K562 treated with DMSO at 1 percent for 24 hours (cell line): Measurements from ENCODE around the gene OR5B17. TPM values are rescaled to one million over a fixed set of nuclear protein-coding genes. Genes with fewer than 3 reads are reported as not detected.

ENCODE experiments used
- total RNA-seq: library from RNA; unstranded; fragments of 300-600 nt; gene quantifications from 2 replicates; pipeline ENCODE4 v1.2.3, GENCODE V29; 2022; ENCODE audit warnings: low read depth; ENCODE audit not compliant: insufficient read depth

OR5B17 gene
- total RNA-seq: not detected in 2 replicates

DNA sequence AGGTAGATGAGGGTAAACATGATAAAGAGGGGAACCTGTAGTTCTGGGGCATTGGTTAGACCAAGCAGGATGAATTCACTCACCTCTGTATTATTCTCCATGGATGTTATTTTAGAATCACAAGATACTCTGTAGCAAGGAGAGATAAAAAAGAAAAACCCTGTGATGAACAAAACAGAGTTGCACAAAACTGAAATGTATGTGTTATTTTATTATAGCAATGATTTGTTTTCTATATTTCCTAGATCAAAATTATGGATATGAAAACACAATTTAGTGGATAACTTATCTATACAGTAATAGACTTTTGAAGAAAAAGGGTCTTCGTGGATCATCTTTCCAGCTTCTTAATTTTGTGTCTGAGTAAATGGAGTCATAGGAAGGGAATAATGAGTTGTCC, at the start of gene OR5B17:
TSS of gene OR5B17 (minus strand) at position 101 of the 400 bp plus-strand sequence. CDS start at position 101, 0 bp downstream.

DNA sequence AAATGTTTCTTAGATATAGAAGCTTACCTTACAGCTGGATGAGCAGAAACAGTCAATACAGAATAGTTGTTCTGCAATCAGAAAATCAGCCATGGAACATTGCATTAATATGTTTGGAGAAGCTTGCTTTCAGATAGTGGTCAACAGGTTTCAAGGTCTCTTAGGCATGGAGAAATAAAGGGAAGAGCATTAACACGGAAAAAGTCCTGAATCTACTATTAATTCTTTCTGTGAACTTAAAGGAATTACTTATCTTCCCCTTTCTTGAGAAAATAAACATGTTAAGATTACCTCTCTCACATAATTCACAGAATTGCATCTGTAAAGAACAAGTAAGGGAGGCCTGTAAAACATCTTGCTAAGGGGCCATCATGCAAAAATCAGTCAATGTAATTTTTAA, 47.9 kb upstream of the OR5B17 start, which contains the start of gene OR5B3:
TSS of gene OR5B3 (minus strand) at position 101 of the 400 bp plus-strand sequence. CDS start 3,465 bp downstream, outside the sequence.

Other genes with a start within 250 kb of the OR5B17 start
- not detected in 2 replicates for gene OR9I1, start 233.5 kb downstream of the OR5B17 start, total RNA-seq
- gene OR9Q2, start 170.0 kb downstream of the OR5B17 start, total RNA-seq: not detected in 2 replicates
- not detected in 2 replicates for gene OR1S2, start 154.9 kb downstream of the OR5B17 start, total RNA-seq
- gene OR1S1, start 146.3 kb downstream of the OR5B17 start, total RNA-seq: not detected in 2 replicates
- gene OR10Q1, start 130.2 kb downstream of the OR5B17 start, total RNA-seq: not detected in 2 replicates
- not detected in 2 replicates for gene OR10W1, start 90.8 kb downstream of the OR5B17 start, total RNA-seq
- gene OR5B3, start 47.8 kb upstream of the OR5B17 start, total RNA-seq: not detected in 2 replicates
- not detected in 2 replicates for gene OR5B2, start 69.1 kb upstream of the OR5B17 start, total RNA-seq
- gene OR5B12, start 83.2 kb upstream of the OR5B17 start, total RNA-seq: not detected in 2 replicates
- gene OR5B21, start 149.0 kb upstream of the OR5B17 start, total RNA-seq: not detected in 2 replicates
- 2.3 and 2.4 TPM in 2 replicates for gene LPXN, start 216.8 kb upstream of the OR5B17 start, total RNA-seq
- 22.0 and 25.0 TPM in 2 replicates for gene ZFP91, start 220.0 kb upstream of the OR5B17 start, total RNA-seq